Pons (tissue), 1 donor: ENCODE results near the gene DNASE2.
"Not testable (repeated sequence)": the region's sequence is repeated elsewhere in the genome, so short reads cannot be mapped to it uniquely, and the experiment has no call there.

Source experiments
- DNase-seq: peaks from one replicate; pipeline ENCODE4 v3.0.0-alpha.2; 2016; ENCODE audit warnings: low spot score

DNASE2 gene

GRCh38 chr19:12864143-12864542, 17.1 kb downstream of the DNASE2 start:
- no peak for DNase-seq

DNA sequence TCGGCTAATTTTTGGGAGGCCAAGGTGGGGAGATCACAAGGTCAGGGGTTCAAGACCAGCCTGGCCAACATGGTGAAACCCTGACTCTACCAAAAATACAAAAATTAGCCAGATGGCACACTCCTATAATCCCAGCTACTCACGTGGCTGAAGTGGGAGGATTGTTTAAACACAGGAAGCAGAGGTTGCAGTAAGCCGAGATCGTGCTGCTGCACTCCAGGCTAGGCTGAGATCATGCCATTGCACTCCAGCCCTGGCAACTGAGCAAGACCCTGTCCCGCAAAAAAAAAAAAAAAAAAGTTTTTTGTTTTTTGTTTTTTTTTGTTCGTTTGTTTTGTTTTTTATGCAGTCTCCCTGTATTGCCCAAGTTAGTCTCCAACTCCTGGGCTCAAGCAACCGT, 21.7 kb downstream of the DNASE2 start:
- no peak for DNase-seq

DNA sequence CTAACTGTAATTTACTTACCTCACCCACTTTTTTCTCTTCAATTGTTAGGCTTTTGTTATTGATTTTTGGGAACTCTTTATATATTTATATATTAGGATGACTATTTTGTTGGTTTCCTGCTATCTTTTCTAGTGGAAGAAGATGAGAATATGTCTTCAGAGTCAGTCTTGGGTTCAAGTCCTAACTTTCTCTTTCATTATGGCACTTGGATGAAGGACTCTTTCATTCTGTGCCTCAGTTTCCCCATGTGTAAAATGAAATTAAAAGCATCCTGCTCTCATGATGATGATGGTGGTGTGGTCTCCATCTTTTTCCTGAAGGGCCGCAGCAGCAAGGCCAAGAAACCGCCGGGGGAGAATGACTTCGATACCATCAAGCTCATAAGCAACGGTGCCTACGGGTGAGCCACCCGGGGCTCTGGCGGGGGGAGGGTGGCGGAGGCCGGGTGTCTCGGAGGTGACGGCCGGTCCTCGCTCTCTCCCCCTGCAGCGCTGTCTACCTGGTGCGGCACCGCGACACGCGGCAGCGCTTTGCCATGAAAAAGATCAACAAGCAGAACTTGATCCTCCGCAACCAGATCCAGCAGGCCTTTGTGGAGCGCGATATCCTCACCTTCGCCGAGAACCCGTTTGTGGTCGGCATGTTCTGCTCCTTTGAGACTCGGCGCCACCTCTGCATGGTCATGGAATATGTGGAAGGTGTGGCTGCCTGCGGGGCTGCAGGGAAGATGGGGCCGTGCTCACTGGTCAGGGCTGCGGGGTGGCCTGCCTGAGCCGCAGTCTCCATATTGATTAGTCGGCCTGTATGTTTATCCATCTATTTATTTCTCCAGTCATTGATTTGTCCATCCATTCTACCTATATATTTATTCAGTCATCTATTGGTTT, 23.0 kb downstream of the DNASE2 start:
- no peak for DNase-seq

DNA sequence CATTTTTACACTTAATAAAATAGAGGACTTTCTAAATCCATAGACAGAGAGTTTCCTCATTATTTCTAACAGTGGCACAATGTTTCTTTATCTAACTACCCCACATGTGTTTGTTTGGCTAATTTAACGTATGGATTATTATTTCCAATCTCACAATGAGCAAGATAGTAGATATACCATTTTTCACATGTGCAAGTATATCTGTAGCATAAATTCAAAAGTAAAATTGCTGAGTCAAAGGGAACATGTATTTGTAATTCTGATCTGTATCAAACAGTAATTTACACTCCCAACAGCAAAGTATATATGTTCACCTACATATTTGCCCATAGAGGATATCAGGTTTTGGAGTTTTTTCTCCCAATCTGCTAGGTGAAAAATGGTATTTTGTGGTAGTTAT, 24.6 kb downstream of the DNASE2 start:
- DNase-seq: no peak

DNA sequence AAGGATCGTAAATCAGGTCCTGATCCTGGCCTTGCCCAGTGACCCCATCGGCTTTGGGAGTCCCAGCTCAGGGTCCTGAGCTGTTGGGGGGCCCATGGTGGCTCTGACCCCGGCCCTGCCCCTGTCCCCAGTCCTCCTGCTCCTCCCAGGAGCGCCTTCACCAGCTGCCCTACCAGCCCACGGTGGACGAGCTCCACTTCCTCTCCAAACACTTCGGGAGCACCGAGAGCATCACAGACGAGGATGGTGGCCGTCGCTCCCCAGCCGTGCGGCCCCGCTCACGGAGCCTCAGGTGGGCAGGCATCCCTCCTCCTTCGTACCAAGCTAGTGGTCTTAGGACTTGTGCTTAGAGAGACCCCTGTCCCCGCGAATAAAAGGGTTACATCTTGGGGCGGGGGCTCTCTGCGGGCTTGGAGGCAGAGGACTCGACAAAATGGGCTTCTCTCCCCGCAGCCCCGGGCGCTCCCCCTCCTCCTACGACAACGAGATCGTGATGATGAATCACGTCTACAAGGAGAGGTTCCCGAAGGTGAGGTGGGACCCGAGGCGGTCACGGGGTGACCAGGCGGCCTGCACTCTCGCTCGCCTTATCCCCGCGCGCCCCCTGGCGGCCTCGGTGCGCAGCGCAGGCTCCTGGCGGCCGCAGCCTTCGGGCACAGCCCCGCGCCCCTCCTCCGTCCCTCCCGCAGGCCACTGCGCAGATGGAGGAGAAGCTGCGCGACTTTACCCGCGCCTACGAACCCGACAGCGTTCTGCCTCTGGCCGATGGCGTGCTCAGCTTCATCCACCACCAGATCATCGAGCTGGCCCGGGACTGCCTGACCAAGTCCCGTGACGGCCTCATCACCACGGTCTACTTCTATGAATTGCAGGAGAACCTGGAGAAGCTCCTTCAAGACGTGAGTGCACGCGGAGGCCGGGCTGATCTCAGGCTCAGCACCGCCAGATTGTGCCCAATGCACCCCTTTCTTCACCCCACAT, 33.8 kb downstream of the DNASE2 start:
- peak; percentile 58 for DNase-seq

GRCh38 chr19:12846613-12847012, 34.6 kb downstream of the DNASE2 start:
- not testable (repeated sequence) for DNase-seq

GRCh38 chr19:12843999-12844732, 37.1 kb downstream of the DNASE2 start:
- DNase-seq: no peak

DNA sequence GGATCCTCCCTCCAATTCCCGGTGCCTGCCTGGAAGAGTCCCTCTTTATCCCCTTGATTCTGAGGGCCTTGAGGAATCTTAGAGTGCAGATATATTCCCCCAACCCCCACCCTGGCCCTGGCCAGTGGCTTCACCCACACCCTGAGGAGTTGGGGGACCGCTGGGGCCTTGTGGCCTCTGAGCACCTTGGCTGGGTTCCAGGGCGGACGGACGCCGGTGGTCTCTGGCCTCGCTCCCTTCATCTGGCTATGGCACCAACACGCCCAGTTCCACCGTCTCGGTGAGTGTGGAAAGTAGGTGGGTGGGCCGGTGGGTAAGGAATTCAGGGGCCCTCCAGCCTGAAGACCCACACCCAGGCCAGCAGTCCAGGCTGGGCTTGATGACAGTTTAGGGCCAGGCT, 37.9 kb downstream of the DNASE2 start:
- DNase-seq: no peak

- DNase-seq: no peak
Observed at GRCh38 chr19:12842511-12842910, 38.7 kb downstream of the DNASE2 start.

DNA sequence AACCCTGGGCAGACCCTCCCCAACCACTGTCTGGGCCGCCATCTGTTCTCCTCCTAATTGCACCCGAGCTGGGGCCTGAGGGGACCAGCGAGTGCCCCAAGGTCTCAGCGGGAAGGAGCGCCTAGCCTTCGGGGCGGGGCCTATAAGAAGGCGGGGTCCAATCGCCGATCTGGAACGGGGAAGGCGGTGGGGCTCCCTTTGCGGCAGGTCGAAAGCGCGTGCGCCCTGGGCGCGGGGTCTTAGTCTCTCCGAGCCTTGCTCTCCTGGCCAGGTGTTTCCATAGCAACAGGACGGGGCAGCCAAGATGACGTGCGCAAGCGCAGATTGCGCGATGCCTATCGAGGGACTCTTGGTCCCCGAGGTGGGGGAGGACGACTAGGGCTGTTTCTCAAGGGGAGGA, 40.2 kb downstream of the DNASE2 start:
- no peak for DNase-seq

- DNase-seq: no peak
Observed at GRCh38 chr19:12840091-12841079, 40.9 kb downstream of the DNASE2 start.

DNA sequence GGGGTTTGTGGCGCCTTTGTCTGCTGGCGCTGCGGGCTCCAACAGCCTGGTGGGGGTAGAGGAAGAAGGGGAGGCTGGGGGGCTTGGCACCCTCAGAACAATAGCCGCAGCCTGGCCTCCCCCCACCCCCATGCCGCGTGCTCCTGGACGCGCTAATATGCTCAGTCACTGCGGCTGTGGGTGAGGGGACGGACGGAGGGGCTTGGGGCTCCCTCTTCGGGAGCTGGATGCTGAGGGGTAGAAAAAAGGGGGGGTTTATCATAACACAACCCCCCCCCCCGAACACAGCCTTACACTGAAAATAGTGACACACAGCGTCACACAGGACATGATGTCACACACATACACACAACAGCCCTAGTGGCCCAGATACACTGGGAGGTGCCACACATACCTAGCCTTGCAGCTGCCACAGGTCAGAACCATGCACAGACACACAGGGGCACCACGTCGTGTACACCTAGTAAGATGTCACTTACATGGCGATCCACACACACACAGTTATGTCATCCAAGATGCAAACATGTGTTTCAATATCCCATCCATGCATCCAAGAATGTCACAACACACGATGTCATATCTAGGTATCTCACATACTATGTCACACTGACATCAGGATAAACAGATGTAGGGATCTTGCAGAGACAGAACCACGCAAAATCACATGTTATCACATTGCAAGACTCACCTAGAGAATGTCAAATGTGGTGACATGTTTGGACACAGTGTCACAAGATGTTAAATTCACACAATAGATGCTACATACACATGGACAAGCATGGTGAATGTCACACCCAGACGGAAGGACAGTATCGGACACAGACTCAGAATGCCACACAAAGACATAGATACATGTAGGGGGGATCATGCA, 42.1 kb downstream of the DNASE2 start:
- DNase-seq: no peak

DNA sequence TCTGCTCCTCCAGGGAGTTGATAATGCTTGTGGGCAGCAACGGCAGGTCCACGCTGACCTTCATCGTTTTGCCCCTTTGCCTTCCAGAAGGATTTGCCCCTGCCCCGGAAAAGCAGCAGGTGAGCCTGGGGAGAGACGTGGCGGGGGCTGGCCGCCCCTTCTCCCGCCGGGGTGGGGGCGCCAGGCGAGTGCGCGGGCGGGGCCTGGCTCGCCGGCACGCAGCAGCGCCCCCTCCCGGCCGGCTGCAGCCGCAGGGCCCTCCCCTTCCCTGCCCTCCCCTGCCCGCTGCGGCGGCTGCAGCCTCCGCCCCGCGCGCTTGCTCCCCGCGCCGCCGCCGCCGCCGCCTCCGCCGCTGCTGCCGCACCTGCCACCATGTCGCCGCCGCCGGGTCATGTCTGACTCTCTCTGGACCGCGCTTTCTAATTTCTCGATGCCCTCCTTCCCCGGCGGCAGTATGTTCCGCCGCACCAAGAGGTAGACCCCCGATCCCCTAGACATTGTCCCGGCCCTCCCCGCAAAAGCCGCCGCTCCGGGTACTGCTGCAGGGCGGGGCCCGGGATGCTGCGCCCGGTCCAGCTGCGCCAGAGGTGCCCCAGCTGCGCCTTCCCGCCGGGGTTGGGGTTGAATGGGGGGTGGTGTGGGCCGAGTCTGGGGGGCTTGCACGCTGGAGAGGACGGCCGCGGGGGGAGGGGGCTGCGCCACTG, 42.9 kb downstream of the DNASE2 start, which contains the start of gene MAST1:
Gene MAST1 (plus strand): TSS at position 334 of the 704 bp plus-strand sequence. CDS start 58 bp downstream, at position 392.
- no peak for DNase-seq

DNA sequence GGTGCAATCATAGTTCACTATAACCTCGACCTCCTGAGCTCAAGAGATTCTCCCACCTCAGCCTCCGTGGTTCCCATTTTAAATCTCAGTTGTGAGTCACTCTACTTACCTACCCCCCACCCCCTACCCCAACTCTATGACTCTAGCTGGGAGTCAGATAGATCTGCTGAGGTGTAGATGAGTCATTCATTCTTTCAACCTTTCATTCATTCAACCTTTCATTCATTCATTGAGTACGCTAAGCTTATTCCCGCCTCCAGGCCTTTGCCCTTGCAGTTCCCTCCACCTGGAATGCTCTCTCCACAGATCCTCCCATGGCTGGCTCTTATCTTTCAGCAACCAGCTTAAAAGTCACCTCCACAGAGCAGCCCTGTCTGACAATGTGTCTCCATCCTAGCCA, 44.0 kb downstream of the DNASE2 start:
- DNase-seq: no peak

GRCh38 chr19:12836529-12836863, 44.8 kb downstream of the DNASE2 start:
- no peak for DNase-seq

DNA sequence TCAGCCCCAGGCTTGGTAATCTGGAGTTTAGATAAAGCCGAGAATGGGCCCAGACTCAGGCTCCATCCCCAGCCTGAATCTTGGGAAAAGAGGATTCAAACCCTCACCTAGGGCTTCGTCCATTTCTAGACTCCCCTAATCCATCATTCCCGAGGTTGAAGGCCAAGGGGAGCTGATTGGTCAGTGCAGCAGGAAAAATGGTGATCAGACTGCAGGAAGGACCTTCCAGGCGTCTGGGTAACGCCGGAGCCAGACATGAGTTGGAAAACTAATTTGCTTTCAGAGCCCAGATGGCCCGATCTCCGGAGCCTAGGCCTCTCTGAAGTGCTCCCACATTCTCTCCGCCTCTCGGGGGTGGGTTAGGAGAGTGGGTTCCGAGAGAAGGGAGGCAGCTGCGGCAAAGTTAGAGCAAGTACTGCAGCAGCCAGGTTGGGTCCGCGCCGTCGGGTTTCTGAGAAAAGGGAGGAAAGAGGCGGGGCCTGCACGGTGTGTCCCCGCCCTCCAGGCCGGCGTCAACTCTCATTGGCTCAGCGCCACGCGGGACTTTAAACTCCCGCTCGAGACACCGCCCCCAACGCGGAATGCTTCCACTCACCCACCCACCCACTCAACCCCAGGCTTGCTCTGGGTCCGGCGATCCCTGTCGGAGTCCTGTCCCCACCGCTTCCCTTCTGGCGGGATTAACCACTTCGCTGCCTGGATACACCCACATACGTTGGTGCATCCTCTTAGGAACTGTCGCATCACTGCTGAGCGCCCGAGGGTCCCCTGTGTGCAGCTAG, 46.1 kb downstream of the DNASE2 start:
- DNase-seq: no peak

GRCh38 chr19:12834566-12834943, 46.7 kb downstream of the DNASE2 start, which contains the start of gene RTBDN:
Gene RTBDN (minus strand): TSS chr19:12834579. CDS start chr19:12829979, 4,600 bp downstream.
- no peak for DNase-seq
